Endothelial cell of umbilical vein (primary cell): Measurements from ENCODE around the gene MAPKBP1. TPM values are rescaled to one million over a fixed set of nuclear protein-coding genes. Genes with fewer than 3 reads are reported as not detected.

Source experiments
- BruUV-seq: library from RNA; stranded (reverse); fragments of 400-500 nt; replicated peaks from 2 replicates; lab custom pipeline; 2021; lab: Mats Ljungman, UMichigan
- CTCF ChIA-PET: fragments of 300-600, 350-600 bp; sonication (Branson Sonifier 250); formaldehyde crosslinking; loops from one replicate; lab custom pipeline; 2021; ENCODE audit warnings: antibody characterized with exemption, inconsistent platforms; lab: Charles Lee
- POLR2A ChIA-PET: fragments of 300-600, 350-600 bp; sonication (Branson Sonifier 250); formaldehyde crosslinking; loops from one replicate; lab custom pipeline; 2021; ENCODE audit warnings: antibody characterized with exemption, inconsistent platforms; lab: Charles Lee
- DNase-seq: peaks from one replicate; pipeline ENCODE4 v3.0.0-alpha.2; 2011; ENCODE audit warnings: low read depth, low spot score
- FAIRE-seq: peaks from 2 replicates; lab custom pipeline; 2011; peaks lifted over from hg19 to GRCh38; lab: Jason Lieb, UNC
- H2AFZ ChIP-seq: 2 replicates; pipeline ENCODE4 v1.6.0; 2012; ENCODE audit warnings: low read depth, low read length, control low read depth, inconsistent platforms
- H3K27ac ChIP-seq: 2 replicates; pipeline ENCODE4 v1.5.1; 2011; ENCODE audit warnings: low read depth, mild to moderate bottlenecking, control low read depth, low read length, moderate library complexity; ENCODE audit not compliant: insufficient read depth
- H3K27me3 ChIP-seq, 2 experiments: 2 replicates each; pipeline versions ENCODE4 v1.6.0 to v1.6.1; 2011; ENCODE audit warnings: low read length in 2 of 2, mixed read lengths in 1 of 2; ENCODE audit not compliant: control insufficient read depth in 2 of 2, insufficient read depth in 2 of 2
- H3K36me3 ChIP-seq, 2 experiments: 2 replicates in 1 of 2; 3 replicates in 1 of 2; pipeline ENCODE4 v1.5.1; 2011; ENCODE audit warnings: low read length in 2 of 2, mild to moderate bottlenecking in 1 of 2, moderate library complexity in 1 of 2; ENCODE audit not compliant: control insufficient read depth in 2 of 2, insufficient read depth in 2 of 2; ENCODE audit errors: extremely low read depth in 1 of 2
- H3K4me1 ChIP-seq: 3 replicates; pipeline ENCODE4 v1.5.1; 2011; ENCODE audit warnings: mild to moderate bottlenecking, low read length; ENCODE audit not compliant: control insufficient read depth, insufficient read depth; ENCODE audit errors: extremely low read depth
- H3K4me2 ChIP-seq: 2 replicates; pipeline ENCODE4 v1.6.1; 2011; ENCODE audit warnings: low read length, control low read depth, mixed read lengths; ENCODE audit not compliant: insufficient read depth
- H3K4me3 ChIP-seq, 3 experiments: fragments of 200-600 bp in 1 of 3; sonication (generic), shearing (Covaris generic) in 1 of 3; replicated peaks in 1 of 3; 2 replicates each; pipeline ENCODE4 v1.5.1; 2011 to 2016; ENCODE audit warnings: control low read depth in 3 of 3, low read length in 3 of 3, mild to moderate bottlenecking in 2 of 3, inconsistent platforms in 1 of 3, low read depth in 1 of 3, moderate library complexity in 1 of 3; ENCODE audit not compliant: insufficient read depth in 1 of 3
- H3K79me2 ChIP-seq: 2 replicates; pipeline ENCODE4 v1.6.0; 2012; ENCODE audit warnings: low read length, inconsistent platforms; ENCODE audit not compliant: control insufficient read depth, insufficient read depth
- H3K9ac ChIP-seq: replicated peaks from 2 replicates; pipeline ENCODE3; 2011; ENCODE audit warnings: low read length, control low read depth; ENCODE audit not compliant: insufficient read depth; ENCODE audit errors: extremely low read depth
- H3K9me1 ChIP-seq: replicated peaks from 3 replicates; pipeline ENCODE4 v1.6.0; 2011; ENCODE audit warnings: mild to moderate bottlenecking, low read length; ENCODE audit not compliant: control insufficient read depth, insufficient read depth; ENCODE audit errors: extremely low read depth
- H3K9me3 ChIP-seq: replicated peaks from 2 replicates; pipeline ENCODE4 v1.5.1; 2012; ENCODE audit warnings: low read length, inconsistent platforms; ENCODE audit not compliant: control insufficient read depth, insufficient read depth
- H4K20me1 ChIP-seq: replicated peaks from 2 replicates; pipeline ENCODE3; 2011; ENCODE audit warnings: mild to moderate bottlenecking, low read length; ENCODE audit not compliant: control insufficient read depth, insufficient read depth; ENCODE audit errors: extremely low read depth
- CTCF ChIP-seq, 2 donors: IDR thresholded peaks; 1 replicate in 1 of 2; 2 replicates in 1 of 2; pipeline ENCODE4 v1.5.1; 2011; ENCODE audit warnings: low read length in 2 of 2, mild to moderate bottlenecking in 2 of 2, moderate library complexity in 2 of 2, control low read depth in 1 of 2, inconsistent platforms in 1 of 2, low read depth in 1 of 2; ENCODE audit not compliant: insufficient read depth in 1 of 2; ENCODE audit errors: extremely low read depth in 1 of 2
- EZH2 ChIP-seq: IDR thresholded peaks from 2 replicates; pipeline ENCODE4 v1.6.1; 2012; ENCODE audit warnings: borderline replicate concordance, low read depth, mild to moderate bottlenecking, moderate library complexity, low read length, inconsistent platforms; ENCODE audit not compliant: severe bottlenecking
- FOS ChIP-seq: IDR thresholded peaks from 2 replicates; pipeline ENCODE4 v1.6.1; 2011; ENCODE audit warnings: mild to moderate bottlenecking, low read length, moderate library complexity, borderline replicate concordance; ENCODE audit not compliant: insufficient read depth
- GATA2 ChIP-seq: IDR thresholded peaks from 2 replicates; pipeline ENCODE4 v1.7.0; 2011; ENCODE audit warnings: low read depth, mild to moderate bottlenecking, moderate library complexity, mixed read lengths, low read length; ENCODE audit not compliant: insufficient read length, insufficient read depth
- JUN ChIP-seq: IDR thresholded peaks from 2 replicates; pipeline ENCODE4 v1.6.1; 2011; ENCODE audit warnings: borderline replicate concordance, low read depth; ENCODE audit not compliant: insufficient read length, insufficient read depth
- MAX ChIP-seq: IDR thresholded peaks from 2 replicates; pipeline ENCODE4 v1.6.1; 2011; ENCODE audit not compliant: insufficient read depth, insufficient read length
- MYC ChIP-seq: IDR thresholded peaks from one replicate; pipeline ENCODE4 v1.6.1; 2011; ENCODE audit warnings: mild to moderate bottlenecking, low read depth, low read length
- POLR2A ChIP-seq: IDR thresholded peaks from 2 replicates; pipeline ENCODE4 v1.6.1; 2012; ENCODE audit warnings: low read depth, mild to moderate bottlenecking, control low read depth, low read length
- POLR2AphosphoS5 ChIP-seq: IDR thresholded peaks from 2 replicates; pipeline ENCODE4 v1.6.1; 2012; ENCODE audit warnings: low read depth, mild to moderate bottlenecking, control low read depth, low read length, moderate library complexity; ENCODE audit not compliant: insufficient read depth
- dilution Hi-C: fragments of 300-500 bp; cut with MboI; formaldehyde crosslinking; loops from one replicate; pipeline ENCODE4 v1.15.0; 2019; ENCODE audit warnings: low sequenced_read_pairs; ENCODE audit not compliant: extremely low pct_ligation_motif_present
- intact Hi-C: fragments of 100-400 bp; cut with micrococcal nuclease; formaldehyde crosslinking; loops from one replicate; pipeline ENCODE4 v1.10.0; 2022
- polyA plus RNA-seq, 4 experiments: library from polyadenylated mRNA; depleted of rRNA in 3 of 4; stranded (reverse) in 3 of 4; unstranded in 1 of 4; fragments of >200 nt; gene quantifications; 2 replicates each; pipeline versions ENCODE4 v1.2.1 to v1.2.3, GENCODE V29; 2011 to 2012; ENCODE audit warnings: missing spikeins in 1 of 4
- total RNA-seq: library from RNA; stranded (reverse); gene quantifications from 2 replicates; pipeline ENCODE4 v1.2.3, GENCODE V29; 2021

The MAPKBP1 gene
- total and polyA plus RNA-seq, 2 donors (not counting 3 experiments of a cell fraction or from before 2014, with no cell fraction given): 12.3 to 55.8 TPM

GRCh38 chr15:41832875-41833274 is 58.6 kb downstream of the MAPKBP1 start:
- no peak for TF ChIP-seq FOS
- no peak for TF ChIP-seq POLR2A
- TF ChIP-seq POLR2AphosphoS5: no peak
- no peak for TF ChIP-seq EZH2
- no peak for TF ChIP-seq MYC
- TF ChIP-seq MAX: no peak
- TF ChIP-seq CTCF (IDR thresholded peaks at IDR 0.05; ENCODE audit: extremely low read depth in 1 of 2, insufficient read depth in 1 of 2, low read depth in 1 of 2, low read length in 2 of 2): no peak
- no peak for TF ChIP-seq JUN
- no peak for TF ChIP-seq GATA2
- H3K27ac ChIP-seq: no peak overlapping the region
- no peak overlapping the region for H3K4me2 ChIP-seq
- peaks cover 0 to 6% of the 10 kb centered on the region in 2 experiments for H3K36me3 ChIP-seq
- ChIA-PET POLR2A (no interaction called here), CTCF (no interaction called here)
- H3K4me1 ChIP-seq: peaks cover 7% of the 10 kb centered on the region
- no peaks in the 10 kb centered on the region for H4K20me1 ChIP-seq
- no peak overlapping the region for H3K9ac ChIP-seq
- H3K27me3 ChIP-seq: no peaks in the 10 kb centered on the region
- no peaks in the 10 kb centered on the region for H3K9me3 ChIP-seq
- no peak overlapping the region for H2AFZ ChIP-seq
- no peak overlapping the region for H3K4me3 ChIP-seq
- no TSS peak for BruUV-seq
- DNase-seq: no peak
- intact Hi-C loops: no loop called here
- H3K9me1 ChIP-seq: no peaks in the 10 kb centered on the region
- no peaks in the 10 kb centered on the region for H3K79me2 ChIP-seq
- dilution Hi-C loops: no loop called here
- FAIRE-seq: no peak
